SW 1271 (cell line): ENCODE data around the gene GRK5.
"Not testable (repeated sequence)": the region's sequence is repeated elsewhere in the genome, so short reads cannot be mapped to it uniquely, and the experiment has no call there.

ENCODE experiments used
- DNase-seq, 2 experiments: peaks; one replicate each; lab custom pipeline; 2025; lab: John Stamatoyannopoulos, UW

GRK5 gene

DNA sequence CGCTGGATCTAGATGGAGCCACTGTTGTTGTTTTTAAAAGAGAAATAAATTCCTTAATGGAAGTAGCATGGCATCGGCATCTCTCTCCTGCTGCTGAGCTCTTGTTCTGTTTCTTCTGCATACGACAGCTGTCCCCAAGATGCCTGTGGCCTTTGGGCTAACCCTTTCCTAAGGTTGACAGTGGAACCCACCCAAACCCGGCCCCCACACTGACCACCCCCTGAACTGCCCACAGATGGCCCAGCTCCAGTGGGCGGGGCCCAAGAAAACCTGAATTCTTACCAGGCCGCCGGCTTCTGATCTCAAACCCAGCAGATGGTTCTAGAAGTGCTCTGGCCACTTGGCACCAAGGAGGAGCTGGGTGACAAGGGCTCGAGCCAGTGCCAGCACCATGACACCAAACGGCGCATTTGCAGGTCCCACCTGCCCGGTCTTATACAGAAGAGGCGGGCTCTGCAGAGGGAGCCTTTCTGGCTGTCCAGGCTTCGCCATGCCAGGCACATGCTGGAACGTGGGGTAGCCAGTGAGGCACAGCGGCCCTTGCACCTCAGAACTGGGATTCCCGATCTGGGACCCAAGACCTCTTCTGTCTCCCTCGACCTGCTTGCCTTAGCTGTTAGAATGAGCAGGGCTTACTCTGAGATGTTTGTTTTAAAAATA lies 252.4 kb downstream of the GRK5 start:
- no peak for DNase-seq

DNA sequence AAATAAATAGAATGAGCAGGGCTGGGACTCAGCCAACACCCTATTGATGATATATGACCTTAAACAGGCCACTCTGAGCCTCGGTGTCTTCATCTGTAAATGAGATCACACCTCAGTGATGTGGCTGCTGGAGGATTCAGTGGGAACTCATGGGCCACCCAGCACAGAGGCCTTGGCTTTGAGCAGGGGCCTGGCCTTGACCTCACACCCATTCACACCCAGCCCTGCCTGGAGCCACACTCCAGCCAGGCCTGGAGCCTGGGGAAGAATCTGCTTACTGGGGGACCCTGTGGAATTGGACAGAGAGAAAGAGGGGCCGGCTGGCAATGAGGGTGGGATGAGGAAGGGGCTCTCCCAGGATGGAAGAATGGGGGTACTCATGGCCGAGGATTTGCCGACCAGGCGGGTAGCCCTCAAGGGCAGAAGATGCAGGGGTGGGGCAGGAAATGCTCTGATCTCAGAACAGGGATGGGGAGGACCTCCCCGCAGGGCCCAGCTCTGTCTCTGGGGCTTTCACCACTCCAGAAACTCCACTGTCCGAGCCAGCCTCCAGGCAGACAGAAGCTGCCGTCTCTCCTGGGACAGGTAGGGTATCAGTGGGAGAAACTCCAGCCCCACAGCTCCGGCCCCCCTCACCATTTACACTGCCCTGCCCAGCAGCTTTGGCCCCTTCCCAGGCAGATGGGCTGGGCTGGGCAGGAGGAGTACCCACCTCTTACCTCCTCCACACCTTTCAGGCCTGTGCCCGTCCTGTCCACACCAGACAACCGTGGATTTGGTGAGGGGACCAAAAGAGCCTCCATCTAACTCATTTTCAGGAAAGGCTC lies 253.2 kb downstream of the GRK5 start:
- no peak for DNase-seq

DNA sequence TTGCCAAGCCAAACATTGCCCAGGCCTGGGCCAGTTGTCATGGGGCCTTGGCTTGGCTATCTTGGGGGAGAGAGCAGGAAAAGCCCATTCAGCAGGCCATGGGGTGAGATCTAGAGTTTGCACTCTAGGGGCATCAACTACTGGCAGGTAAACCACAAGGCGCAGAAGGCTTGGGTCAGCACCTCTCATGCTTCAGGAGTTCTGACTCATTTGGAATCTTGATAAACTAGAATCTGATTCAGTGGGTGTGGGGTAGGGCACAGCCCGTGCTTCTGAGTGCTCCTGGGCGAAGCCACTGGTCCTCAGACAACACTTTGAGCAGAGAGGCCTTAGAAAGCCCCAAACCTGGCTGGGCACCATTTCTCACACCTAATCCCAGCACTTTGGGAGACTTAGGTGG lies 254.0 kb downstream of the GRK5 start:
- no peak for DNase-seq

DNA sequence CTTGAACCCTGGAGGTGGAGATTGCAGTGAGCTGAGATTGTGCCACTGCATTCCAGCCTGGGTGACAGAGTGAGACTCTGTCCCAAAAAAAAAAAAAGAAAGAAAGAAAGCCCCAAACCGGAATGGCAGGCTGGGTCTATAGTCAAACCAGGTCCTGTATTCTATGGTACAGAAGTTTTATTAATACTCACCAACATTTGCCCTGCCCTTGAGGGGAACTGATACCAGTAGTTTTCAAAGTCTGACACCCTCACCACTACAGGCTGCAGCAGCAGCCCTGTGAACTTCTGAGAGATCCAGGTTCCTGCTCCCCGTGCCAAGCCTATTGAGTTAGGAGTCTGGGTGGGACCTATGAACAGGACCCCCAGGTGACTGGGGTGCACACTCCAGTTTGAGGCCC lies 254.6 kb downstream of the GRK5 start:
- no peak for DNase-seq

DNA sequence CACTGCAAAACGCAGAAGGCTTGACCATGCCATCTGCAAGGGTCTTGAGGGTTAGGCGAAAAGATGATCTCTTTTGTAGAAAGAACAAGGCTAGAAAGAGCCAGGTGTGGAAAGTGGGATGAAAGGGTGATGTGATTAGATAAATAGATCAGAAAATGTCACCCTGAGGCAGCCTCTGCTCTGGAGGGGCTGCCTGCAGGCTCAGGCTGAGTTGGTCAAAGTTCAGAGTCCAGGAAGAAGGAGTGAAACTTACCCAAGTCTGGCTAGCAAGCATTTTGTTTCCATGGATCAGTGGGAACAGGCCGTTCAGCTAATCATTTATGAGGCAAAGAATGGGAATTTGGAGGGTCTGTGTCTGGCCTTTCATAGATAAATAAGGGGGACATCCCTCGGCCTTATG lies 255.4 kb downstream of the GRK5 start:
- no peak for DNase-seq

DNA sequence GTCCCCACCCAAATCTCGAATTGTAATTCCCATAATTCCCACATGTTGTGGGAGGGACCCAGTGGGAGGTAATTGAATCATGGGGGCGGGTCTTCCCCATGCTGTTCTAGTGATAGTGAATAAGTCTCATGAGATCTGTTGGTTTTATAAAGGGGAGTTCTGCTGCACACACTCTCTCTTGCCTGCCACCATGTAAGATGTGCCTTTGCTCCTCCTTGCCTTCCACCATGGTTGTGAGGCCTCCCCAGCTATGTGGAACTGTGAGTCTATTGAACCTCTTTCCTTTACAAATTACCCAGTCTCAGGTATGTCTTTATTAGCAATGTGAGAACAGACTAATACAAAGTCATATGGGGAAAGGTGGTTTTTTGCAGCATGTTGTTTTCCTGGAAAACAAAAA lies 255.8 kb downstream of the GRK5 start:
- not testable (repeated sequence) for DNase-seq

DNA sequence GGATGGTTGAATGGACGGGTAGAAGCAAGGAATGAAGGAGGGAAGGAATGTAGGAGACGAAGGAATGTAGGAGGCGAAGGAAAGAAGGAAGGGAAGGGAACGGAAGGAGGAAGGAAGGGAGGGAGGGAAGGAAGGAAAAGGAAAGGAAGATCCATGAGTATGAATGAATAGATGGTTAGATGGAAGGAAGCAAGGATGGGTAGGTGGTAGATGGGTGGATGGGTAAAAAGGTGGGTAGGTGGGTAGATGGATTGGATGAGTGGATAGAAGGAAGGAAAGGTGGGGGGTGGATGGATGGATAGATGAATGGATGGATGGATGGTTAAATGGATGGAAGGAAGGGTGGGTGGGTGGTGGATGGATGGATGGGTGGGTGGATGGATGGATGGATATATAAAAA lies 257.7 kb downstream of the GRK5 start:
- DNase-seq = no peak

DNA sequence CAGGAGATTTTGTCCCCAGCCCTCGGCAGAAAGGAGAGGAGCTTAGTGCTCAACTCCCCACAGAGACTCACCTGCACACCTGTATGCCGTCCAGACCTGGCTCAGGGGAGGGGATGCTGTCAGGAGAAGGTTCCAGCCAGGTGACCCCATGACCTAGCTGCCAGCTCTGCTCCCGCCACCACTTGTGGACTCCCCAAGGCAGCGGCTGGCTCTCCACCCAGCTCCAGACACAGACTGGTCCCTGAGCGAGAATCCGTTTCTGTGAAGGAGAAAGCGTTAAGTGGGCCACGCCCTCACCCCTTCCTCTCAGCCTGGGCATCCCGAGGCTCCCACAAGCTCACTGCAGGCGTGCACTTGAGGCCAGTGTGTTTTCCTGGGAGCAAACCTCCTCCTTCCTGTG lies 258.7 kb downstream of the GRK5 start:
- DNase-seq = no peak

DNA sequence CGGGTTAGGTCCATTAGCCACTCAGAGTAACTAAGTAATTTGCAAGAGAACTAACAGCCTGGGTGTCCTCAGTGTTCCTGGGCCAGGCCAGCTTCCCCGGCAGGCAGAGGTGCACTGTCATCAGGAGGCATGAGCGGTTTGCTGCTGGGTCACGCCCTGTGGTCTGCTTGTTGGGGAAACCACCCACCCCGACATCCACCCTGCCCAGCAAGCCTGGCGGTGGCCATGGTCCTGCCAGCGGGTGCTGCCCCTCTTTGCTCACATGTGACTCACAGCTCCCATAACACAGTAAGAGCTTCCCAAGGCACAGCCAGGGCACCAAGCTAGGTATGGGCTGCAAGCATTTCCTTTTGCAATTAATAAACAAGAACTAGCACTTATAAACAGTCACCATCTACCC lies 259.3 kb downstream of the GRK5 start:
- DNase-seq = no peak

DNA sequence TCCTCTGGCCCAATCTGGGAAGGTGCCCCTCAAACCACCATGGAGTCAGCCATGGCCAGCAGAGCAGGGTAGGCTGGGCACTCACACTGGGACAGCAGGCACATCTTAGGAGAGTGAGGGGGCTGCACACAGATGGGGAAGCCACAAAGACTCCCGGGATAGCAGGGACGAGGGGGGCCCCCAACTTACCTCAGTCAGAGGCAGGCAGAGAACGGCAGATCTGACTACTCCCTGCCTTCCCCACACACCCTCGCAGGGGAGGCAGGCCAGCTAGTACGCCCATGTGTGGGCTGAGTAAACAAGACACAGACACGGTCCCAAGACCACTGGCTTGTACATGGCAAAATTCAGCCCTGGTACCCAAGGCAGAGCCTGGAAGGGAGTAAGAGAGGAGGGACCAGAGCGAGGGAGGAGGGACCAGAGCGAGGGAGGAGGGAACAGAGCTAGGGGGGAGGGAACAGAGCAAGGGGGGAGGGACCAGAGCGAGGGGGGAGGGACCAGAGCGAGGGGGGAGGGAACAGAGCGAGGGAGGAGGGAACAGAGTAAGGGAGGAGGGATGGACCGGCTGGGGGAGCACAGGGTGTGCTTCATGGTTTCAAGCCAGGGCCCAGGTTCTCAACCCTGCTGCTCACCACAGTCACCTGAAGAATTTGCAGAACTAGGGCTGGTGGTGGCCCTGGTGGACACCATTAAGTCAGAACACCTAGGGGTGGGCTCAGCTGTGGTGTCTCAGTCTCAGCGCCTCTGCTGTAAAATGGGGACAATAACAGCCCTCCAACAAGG lies 261.4 kb downstream of the GRK5 start:
- DNase-seq = no peak

DNA sequence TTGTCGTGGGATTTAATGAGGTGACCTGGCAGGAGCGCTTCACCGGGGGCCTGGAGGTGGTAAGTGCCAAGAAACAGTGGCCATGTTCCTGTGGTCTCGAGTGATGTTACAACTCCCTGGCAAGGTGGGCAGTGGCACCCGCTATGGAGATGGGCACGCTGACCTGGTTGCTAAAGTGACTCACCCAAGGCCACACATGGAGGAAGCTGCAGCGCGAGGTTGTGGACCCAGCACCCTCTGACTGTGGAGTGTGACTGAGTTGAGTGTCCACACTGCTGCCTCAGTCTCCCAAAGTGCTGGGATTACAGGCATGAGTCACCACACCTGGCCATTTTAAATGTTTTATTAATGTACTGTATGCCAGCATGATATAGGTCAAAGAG lies 261.9 kb downstream of the GRK5 start:
- no peak for DNase-seq

DNA sequence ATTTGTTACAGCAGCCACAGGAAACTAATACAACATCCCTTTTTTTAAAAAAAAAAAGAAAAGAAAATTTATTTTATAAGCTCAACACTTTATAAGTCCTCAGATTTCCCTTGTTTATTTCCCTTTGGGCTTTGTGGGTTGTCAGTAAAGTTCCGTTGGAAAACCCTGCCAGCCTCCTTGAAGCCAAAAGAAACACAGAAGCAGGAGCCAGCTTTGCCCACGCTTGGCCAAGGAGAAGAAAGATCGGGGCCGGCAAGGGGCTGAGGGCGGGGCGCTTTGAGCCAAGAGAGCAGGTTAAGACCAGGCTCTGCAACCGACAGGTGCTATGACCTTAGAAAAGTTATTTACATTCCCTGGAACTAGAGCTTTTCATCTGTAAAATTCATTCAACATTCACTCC lies 262.5 kb downstream of the GRK5 start:
- no peak for DNase-seq

DNA sequence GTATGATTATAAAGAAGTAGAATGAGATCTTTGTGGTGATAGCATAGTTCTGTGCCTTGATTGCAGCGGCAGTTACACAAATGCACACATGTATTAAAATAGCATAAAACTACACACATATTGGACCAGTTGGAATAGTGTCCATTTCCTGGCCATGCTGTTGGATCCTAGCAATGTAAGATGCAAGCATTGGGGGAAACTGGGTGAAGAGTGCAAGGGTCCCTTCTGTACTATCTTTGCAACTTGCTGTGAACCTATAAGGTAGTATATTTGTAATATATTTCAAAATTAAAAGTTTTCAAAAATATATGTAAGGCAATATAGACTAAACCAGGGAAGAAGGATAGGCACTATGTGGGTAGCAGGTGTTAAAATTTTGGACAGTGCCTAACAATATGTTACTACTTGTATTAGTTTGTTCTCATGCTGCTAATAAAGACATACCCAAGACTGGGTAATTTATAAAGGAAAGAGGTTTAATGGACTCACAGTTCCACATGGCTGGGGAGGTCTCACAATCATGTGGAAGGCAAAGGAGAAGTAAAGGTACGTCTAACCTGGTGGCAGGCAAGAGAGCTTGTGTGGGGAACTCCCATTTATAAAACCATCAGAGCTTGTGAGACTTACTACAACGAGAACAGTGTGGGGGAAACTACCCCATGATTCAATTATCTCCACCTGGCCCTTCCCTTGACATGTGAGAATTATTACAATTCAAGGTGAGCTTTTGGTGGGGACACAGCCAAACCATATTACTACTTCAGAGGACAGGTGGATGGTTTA lies 263.7 kb downstream of the GRK5 start:
- DNase-seq = no peak

DNA sequence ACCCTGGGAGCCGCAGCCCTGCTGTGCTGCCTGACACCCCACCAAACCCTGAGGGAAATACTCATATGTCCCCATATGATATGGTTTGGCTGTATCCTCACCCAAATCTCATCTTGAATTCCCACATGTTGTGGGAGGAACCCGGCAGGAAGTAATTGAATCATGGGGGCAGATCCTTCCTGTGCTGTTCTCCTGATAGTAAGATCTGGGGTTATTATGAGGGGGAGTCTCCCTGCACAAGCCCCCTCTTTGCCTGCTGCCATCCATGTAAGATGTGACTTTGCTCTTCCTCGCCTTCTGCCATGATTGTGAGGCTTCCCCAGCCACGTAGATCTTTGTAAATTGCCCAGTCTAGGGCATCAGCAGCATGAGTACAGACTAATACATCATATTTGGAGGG lies 266.4 kb downstream of the GRK5 start:
- DNase-seq = no peak

DNA sequence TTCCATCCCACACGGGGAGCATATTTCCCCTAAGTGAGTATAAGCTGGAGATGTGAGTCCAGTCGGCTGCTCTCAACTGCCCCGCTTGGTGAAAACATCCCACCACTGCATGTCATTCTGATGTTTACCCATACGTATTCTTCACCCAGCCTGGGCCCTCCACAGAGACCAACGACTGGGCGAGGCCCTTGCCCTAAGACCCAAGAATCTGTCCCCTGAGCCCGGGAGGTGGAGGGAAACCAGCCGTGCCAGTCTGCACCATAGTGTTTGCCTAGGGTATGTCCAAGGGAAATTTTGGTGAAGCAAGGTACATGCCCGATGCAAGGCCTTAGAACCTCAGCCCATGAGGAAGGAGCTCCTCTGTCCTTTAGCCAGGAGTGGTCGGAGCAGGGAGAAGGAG lies 267.2 kb downstream of the GRK5 start:
- no peak for DNase-seq

DNA sequence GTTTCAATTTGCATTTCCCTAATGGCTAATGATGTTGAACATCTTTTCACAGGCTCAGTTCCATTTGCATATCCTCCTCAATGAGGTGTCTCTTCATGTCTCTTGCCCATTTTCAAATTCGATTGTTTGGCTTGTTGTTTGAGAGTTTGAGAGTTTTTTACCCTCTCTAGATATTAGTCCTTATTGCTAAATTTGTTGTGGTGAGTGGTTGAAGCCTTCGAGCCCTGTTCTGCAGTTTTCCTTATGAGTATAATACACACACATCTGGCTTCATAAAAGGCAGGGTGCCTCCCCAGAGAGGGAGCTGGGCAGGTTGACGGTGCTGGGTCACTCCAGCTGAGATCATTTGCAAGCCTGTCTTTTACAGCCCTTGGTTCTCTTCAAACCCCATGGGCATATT lies 270.1 kb downstream of the GRK5 start:
- no peak for DNase-seq

DNA sequence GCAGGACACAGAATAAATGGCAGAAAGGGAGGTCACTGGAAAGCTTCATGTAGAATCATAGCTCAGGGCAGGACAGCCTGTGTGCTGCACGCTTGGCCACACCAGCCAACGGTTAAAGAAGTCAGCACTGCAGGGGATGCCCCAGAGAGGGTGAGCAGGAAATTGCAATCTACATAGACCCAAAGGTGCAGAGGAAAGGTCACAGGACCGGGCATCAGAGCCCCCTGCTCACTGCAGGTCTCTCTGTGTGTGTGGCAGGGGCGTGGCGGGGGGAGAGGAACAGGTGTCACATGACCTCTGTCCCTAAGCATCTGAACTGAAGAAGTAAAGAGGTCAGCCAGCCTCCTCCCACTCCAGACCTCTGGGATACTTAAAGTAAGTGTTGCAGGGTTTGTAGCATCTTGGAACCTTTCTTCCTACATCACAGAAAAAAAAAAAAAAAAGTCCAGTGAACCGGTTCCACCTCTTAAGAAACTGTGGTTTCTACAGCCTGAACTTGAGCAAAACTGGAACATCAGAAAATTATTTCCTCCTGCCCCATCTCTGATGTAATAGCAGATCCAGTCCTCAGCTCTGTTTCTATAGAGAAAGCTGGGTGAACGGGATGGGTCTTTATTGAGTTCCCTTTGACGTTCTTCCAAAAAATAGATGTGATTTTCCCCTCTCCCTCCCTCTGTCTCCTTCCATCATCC lies 270.9 kb downstream of the GRK5 start:
- DNase-seq = no peak

DNA sequence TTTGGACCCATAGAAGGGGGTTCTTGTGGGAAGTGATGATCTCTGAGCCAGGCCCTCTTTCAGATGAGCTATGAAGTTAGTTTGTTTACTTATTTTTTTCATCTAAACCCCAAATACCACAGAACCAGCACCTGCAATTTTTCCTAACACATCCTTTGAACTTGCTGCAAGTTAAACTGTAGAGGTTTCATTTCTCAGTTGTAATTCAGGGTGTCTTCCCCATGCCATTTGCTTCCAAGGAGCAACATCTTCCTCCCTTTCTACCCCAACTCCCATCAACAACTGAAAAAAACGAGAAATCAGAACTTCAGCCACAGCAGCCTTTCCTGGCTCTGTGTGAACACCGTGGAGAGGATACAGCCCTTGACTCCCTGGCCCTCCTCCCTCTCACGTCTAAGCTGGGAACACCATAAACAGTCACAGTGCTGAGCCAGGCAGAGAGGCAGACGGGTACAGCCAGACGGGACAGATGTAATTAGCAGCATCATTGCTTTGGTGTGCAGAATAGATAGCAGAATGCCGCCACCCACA lies 271.5 kb downstream of the GRK5 start:
- DNase-seq = no peak

DNA sequence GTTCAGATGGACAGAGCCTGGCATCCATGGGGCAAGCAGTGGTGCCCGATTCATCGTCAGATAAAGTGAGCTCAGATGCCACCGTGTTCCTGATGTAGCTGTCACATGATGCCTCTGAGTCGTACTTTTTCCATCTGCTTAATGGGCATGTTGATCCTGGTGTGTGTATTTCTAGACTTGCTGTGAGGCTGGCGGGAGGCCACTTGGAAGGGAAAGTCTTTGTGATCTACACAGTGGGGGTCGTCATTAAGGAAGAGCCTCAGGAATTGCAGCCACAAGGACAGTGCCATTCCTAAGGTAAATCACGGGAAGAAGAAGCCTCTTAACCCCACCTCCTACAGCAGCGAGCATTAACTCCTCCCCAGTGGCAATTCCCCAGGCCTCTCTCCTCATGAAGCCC lies 272.2 kb downstream of the GRK5 start:
- no peak for DNase-seq

DNA sequence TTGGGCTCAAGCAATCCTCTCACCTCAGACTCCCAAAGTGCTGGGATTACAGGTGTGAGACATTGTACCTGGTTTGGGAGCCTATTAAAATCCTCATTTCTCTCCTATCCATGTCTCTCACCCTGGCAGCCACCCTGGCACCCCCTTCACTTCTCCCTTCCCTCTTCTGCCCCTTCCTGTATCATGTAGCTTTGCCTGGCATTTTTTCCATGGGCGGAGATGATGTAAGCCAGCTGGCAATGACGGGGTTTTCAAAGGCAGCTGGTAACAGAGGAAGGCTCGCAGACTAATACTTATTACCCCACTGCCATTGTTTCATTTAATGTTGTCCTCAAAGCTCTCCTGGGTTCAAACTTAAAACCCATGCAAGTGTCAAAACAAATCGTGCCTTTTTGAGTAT lies 273.3 kb downstream of the GRK5 start:
- no peak for DNase-seq

DNA sequence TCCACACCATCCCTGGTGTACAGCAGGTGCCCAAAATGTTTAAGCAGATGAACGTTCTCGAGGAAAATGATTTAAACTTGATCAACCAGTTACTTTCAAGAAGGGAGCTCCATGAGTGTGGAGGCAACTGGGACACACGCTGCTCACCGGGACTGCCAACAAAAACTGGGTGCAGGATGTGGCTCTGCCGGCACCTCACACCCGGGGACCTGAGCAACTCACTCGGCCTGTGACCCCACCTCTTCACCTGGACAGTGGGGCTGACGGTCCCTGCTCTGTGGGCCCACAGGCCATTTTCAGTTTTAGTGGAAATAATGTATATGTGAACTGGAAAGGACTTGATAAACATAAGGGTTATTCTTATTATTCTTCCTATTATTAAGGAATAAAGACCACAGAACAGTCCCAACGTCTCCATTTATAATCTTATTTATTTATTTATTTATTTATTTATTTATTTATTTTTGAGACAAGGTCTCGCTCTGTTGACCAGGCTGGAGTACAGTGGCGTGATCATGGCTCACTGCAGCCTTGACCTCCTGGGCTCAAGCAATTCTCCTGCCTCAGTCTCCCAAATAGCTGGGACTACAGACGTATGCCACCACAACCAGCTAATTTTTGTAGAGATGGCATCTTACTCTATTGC lies 274.5 kb downstream of the GRK5 start:
- DNase-seq = no peak
